HepG2 (cell line): ENCODE measurements around the gene SNRNP27.

Experiments used
- ARID2 ChIP-seq: sonication (generic); formaldehyde crosslinking; IDR thresholded peaks from 2 replicates; pipeline ENCODE4 v1.8.1; 2022; ENCODE audit warnings: mild to moderate bottlenecking, missing genetic modification reagents, borderline replicate concordance
- EP300 ChIP-seq, 3 experiments: sonication (generic) in 1 of 3; formaldehyde crosslinking in 1 of 3; IDR thresholded peaks; 2 replicates each; pipeline versions ENCODE4 v1.5.1 to v1.6.1; 2011 to 2020; ENCODE audit warnings: low read depth in 2 of 3, low read length in 2 of 3, borderline replicate concordance in 1 of 3, improper control_type of control experiment in 1 of 3, mild to moderate bottlenecking in 1 of 3, missing genetic modification reagents in 1 of 3, moderate library complexity in 1 of 3
- RARA ChIP-seq: IDR thresholded peaks from 2 replicates; pipeline ENCODE4 v1.6.1; 2016; ENCODE audit warnings: missing genetic modification reagents, missing compliant biosample characterization
- TAF15 ChIP-seq: fragments of 200-400 bp; formaldehyde crosslinking; IDR thresholded peaks from one replicate; pipeline ENCODE4 v1.6.1; 2018; ENCODE audit warnings: mild to moderate bottlenecking, low read depth, low read length; ENCODE audit not compliant: poor library complexity, severe bottlenecking

DNA sequence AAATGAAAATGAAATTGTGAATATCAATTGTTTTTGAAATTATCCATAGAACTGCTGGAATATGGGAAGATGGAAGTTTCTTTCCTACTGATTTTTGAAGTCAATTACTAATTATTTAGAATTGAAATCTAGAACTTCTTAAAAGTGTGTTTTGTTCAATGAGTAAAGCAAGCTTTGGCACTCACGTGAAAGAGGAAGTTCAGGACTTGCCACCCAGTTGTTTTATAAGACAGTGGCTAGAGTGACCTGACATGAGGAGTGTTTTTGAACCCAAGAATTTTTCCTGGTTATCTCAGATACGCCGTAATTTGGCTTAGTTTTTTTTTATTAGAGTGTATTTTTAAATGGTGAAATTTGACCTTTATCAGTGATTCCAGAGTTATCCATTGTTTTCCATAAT lies 24.6 kb downstream of the SNRNP27 start:
- TF ChIP-seq TAF15 (no peak), ARID2 (CRISPR knock-in tag) (no peak), RARA (CRISPR knock-in tag) (no peak), EP300 (IDR thresholded peaks at IDR 0.05; ENCODE audit: low read depth in 2 of 2, low read length in 2 of 2) (no peak), EP300 (CRISPR knock-in tag; IDR thresholded peaks at IDR 0.05; ENCODE audit: borderline replicate concordance) (no peak)
